Stimulated activated CD4-positive, alpha-beta T cell treated with anti-CD3 and anti-CD28 coated beads, TNF-alpha, amount 100 ng/mL, for 48 hours (primary cell): ENCODE results near the gene CD63.

Source experiments
- DNase-seq, 3 donors: peaks; one replicate each; pipeline ENCODE4 v3.0.0-alpha.2; 2020; ENCODE audit warnings: low read depth in 3 of 3

Gene CD63

DNA sequence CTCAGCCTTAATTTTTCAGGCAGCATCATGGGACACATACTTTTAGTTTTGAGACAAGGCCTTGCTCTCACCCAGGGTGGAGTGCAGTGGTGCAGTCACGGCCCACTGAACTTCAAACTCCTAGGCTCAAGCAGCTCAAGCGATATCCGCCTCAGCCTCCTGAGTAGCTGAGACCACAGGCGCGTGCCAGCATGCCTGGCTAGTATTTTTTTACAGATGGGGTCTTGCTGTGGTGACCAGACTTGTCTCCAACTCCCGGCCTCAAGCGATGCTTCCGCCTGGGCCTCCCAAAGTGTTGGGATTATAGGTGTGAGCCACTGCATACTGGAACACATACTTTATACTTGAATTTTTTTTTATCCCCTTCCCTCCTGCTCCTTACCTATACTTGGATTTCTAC lies 5.9 kb downstream of the CD63 start:
- DNase-seq, result no peak

DNA sequence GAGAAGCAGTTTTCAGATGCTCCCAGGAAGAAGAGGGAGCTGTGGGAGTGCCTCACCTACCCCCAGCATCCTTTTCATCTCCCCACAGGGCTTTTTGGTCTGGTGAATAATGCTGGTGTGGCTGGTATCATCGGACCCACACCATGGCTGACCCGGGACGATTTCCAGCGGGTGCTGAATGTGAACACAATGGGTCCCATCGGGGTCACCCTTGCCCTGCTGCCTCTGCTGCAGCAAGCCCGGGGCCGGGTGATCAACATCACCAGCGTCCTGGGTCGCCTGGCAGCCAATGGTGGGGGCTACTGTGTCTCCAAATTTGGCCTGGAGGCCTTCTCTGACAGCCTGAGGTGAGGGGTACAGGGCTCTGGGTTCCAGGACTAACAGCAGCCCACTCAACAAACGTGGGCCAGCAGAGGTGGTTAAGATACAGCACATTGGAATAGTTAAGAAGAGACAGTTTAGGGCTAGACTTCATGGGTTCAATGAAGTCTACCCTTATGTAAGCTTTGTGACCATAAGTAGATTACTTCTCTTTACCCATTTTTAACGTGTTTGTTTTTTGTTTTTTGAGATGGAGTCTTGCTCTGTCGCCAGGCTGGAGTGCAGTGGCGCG lies 7.1 kb downstream of the CD63 start:
- no peak for DNase-seq

DNA sequence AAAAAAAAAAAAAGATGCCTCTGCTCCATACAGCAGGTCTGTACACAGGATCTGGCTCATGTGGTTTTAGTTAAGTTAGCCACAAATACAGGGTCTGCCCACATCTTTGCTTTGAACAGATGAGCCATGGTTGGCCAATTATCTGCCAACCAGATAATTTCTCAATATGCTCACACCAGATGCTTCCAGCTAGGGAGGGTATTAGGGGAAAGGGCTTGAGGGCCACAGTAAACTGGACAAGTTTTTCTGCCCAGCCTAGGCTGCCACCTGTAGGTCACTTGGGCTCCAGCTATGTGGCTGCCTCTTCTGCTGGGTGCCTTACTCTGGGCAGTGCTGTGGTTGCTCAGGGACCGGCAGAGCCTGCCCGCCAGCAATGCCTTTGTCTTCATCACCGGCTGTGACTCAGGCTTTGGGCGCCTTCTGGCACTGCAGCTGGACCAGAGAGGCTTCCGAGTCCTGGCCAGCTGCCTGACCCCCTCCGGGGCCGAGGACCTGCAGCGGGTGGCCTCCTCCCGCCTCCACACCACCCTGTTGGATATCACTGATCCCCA lies 7.8 kb downstream of the CD63 start:
- no peak for DNase-seq

DNA sequence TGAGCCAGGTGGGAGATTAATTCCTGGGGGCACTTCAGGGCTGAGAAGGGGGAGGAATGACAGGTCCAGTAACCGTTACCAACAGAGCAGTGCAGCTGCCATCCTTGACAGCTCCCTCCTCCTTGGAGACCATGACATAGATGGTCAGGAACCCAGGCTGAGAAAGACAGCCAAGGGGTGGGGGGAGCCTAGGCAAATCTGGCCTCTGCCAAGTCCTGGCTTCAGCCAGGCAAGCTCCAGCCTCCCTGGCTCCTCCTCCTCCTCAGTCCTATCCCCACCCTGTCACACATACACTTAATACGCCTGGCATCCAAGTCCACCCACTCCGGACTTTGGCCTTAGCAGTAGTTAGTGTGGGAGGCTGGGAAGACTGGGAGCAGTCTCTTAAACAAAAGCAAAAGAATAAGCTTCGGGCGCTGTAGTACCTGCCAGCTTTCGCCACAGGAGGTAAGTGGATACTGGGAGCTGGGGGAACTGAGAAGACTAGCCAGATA lies 8.7 kb downstream of the CD63 start, which contains the start of gene RDH5:
Gene RDH5 (plus strand): TSS at position 323 of the 494 bp plus-strand sequence. CDS start 792 bp downstream, outside the sequence.
- no peak for DNase-seq

DNA sequence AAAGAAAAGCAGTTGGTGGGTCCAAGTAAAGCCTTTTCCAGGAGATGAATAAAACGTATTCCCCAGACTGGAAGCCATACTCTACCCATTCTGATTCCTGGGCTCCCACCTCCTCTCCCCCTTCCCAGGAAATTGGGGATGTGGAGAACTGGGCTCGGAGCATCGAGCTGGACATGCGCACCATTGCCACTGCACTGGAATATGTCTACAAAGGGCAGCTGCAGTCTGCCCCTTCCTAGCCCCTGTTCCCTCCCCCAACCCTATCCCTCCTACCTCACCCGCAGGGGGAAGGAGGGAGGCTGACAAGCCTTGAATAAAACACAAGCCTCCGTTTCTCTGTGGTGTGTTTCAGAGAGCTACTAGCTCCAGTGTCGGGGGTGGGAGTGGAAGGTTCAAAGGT lies 9.4 kb downstream of the CD63 start:
- DNase-seq, result no peak

DNA sequence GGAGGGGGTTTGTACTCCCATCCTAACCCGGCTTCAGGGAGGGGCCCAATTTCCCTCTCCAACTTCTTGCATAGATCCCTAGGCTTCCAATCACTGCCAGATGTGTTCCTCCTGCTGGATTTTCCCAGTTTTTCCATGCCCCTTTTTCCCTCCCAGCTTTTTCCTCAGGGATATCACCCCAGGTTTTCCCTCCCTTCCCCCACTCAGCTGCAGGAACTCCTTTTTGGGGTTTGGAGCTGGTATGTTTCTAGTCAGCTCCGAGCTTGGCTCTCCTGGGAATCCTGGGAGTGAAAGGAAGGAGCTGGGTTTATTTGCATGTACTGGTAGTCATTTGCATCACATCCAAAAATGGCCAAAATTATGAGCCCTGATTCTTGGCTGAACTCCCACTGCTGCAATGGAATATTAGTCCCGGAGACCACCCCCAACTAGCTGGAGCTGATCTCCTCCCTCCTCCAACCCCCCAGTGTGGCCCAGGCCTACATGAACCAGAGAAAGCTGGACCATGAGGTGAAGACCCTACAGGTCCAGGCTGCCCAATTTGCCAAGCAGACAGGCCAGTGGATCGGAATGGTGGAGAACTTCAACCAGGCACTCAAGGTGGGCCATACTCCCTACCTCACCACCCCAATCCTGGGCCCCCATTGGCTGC lies 10.1 kb downstream of the CD63 start:
- DNase-seq, result no peak

DNA sequence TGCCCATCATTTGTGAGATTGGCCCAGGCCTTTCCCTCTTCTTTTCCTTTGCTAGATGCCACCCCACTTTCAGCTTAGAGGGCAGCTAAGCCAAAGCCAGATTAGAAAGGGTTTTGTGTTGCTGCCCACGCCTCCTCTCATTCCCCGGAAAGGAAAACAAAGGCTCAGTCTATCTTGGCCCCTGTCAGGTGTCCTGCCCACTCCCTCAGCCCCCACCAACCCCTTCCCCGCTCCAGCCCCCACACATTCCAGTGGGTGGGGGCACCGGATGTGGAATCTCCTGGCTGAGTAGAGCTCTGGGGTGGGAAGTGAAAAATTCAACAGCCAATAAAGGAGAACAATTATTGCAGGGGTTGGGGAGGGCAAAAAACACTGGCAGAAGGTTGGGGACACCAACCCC lies 10.8 kb downstream of the CD63 start:
- no peak for DNase-seq

DNA sequence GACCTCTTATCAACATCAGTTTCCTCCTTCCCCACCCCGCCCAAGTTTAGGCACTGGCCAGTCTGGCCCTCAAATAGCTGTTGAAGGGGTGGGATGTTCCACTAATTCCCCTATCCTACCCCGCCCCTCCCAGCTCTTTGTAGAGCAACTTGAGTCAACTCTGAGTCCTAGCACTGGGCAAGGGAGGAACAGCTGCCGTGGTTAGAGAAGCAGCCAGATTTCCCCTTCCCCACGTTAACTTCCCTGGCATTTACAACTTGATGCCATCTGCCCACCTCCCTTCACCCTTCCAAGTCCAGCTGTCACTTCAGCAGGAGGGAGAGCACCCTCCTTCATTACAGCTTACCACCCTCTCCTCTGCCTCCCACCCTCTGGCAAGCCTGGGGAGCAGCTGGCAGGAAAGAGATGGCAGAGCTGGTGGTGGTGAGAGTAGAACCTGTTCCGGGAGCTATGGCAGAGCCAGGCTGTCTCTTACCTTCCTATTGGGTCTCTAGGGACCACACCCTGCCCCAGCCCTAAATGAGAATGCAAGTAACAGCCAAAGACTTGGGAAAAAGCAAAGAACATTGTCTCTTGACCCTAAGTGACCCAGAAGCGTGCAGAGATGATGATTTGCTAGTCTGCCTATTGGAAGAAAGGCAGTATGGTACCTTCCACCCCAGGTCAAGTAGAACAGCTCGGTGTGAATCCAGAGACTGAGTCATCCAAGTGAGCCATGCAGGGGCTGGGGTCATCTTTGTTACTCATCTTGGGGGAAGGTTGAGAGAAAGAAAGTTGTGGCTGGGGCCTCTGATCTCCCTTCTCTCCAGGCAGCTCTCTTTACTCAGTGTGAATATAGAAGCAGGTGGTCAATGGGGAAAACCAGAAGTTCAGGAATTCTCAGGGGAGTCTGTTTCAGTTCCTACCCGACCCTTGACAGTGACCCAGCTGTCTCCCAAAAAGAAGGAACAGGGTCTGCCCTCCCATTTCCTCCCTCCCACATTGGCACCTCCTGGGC lies 11.5 kb downstream of the CD63 start:
- peak in 1 of 3 donors; percentile 33 for DNase-seq

DNA sequence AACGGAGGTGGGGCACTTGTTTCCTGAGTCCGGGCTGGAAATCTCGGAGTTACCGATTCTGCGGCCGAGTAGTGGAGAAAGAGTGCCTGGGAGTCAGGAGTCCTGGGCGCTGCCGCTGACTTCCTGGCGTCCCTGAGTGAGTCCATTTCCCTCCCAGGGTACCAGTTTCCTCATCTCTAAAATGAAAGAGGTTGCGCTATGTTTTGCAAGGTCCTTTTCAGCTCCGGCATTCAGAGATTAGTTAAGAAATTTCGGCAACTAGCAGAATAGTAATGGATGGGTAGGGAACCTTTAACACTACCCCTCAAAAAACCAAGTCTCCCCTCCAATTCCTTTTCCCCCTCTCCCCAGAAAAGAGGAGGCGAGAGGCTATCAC lies 12.2 kb downstream of the CD63 start:
- DNase-seq, result no peak

DNA sequence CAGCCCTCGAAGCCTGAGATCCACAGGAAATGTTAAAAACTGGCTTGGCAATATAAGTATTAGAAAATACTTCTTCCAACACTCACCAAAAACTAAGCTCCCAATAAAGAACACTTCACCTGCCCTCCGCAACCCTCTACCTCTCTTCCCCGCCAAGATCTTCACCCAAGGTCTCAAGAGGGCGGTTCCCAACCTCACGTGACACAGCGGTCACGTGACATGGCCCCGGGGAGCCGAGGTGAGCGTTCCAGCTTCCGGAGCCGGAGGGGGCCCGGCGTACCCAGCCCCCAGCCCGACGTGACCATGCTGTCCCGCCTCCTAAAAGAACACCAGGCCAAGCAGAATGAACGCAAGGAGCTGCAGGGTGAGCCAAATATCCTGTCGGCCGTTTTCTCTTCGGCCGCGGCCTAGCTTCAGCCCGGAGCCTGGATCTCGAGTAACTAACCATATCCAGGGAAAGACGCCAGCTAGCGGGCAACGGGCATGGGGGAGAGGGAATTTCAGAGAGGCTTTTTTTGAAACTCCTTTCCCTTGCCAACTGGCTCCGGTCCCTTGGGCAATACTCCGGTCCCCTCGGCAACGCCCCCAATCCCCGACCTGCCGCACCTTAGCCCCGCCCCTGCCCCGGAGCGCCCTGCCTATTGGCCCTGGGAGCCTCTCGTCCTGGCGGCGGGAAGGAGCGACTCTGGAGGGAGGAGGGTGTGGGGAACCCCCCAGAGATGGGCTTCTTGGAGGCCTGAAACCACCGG lies 12.8 kb downstream of the CD63 start, which contains the start of gene BLOC1S1:
Gene BLOC1S1 (plus strand): TSS at position 214 of the 749 bp plus-strand sequence. CDS start 6 bp downstream, at position 220.
- DNase-seq, result peak; percentile 90 to 96 (median 91)

DNA sequence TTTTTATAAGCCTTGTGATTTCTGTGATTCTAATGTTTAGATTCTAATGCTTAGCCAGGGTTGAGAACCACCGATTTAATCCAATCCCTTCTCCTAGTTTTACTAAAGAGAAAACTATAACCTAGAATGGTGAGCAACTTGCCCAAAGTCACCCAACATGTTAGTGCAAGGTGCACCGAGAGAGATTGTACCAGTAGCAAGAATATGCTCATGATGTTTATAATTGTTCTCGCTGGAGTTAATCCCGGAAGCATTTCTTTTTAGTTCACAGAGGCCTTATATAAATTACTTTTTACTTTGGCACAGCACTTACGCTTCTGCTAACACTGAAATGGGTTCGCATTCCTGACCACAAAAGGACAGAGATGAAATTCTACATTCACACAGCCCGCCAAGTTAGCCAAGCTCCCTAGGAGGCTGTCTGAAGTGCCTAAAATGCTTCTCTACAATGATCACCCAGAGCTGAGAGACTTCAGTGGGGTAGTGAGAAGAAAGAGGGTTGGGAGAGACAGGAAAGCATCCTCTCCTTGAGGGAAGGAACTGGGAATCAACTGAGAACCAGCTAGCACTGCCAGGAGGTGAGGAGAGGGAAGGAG lies 13.5 kb downstream of the CD63 start:
- no peak for DNase-seq

DNA sequence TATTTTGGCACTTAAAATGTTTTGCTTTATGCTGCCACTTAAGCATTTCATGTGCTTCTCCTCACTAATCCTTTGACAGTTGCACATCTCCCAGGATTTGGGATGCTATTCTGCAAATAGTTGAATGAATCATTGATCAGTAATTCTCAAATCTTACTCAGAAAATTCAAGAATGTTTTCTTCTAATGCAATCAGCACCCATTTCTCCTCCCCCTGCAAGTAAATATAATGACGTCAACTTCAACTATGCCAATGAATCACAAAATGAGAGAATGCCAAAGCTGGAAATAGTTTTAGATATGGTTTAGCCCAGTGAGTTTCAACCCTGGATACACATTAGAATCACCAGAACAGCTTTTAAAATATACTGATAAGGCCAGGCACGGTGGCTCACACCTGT lies 15.1 kb downstream of the CD63 start:
- no peak for DNase-seq

DNA sequence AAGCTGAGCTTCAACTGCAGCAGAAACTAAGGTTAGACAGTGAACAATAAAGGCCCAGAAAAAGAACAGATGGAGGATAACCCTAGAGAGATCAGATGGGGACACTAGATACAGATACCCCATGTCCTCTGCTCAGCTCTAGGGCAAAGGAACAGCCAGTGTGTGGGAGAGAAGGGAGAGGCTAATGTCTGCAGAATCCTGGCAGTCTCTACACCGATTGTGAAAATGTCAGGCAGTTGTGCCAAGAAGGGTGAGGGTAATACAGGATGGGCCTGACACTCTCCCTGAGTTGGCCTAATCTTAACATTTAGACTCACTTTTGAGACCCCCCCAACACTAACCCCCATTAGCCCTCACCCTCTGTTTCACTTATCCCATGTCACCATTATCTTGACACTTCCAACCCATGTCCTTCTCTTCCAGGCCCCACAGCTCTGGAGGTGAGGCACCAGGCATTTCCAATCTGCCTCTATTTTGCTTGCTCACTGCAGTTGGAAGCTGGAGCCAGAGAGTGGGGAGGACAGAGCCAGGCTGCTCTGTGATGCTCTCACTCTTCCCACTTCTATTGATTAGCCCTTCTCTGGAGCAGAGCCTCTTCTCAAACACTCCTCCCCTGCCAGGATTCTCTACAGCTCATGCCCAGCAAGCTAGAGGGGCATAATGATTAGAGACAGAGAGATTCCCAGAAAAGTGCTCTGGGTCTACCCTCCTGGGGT lies 16.0 kb downstream of the CD63 start:
- no peak for DNase-seq

DNA sequence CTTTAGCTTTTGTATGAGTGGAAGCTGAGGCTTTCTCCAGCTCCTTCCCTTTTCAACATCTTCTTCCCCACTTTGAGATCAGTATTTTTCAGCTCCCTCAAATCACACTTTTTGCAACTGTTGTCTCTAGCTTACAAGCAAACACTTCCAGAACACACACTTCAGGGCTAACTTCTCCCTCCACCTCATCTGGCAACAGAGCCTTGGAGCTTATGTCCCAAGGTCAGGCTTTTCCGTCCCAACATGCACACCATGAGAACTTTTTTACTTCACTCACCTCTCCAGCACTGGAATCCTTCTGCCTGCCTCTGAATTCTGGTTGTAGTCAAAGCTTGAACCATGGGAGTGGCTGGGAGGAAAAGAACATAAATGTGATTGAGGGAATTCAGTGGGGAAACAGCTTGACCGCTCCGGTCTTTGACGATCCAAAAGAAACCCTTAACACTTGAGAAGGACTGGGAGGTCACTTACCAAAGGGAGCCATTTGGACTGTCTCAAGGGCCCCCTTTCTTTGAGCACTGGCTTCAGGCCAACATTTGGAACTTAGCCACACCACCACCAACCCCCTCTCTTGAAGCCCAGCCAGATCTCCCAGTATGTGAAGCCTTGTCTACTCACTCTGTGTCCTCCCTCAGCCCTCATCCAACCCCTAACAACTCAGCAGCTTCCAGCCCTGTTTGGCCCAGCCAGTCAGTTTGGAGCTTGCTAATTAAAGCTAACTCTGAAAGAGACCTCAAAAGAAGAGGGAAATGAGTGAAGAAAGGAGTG lies 16.8 kb downstream of the CD63 start:
- no peak for DNase-seq

DNA sequence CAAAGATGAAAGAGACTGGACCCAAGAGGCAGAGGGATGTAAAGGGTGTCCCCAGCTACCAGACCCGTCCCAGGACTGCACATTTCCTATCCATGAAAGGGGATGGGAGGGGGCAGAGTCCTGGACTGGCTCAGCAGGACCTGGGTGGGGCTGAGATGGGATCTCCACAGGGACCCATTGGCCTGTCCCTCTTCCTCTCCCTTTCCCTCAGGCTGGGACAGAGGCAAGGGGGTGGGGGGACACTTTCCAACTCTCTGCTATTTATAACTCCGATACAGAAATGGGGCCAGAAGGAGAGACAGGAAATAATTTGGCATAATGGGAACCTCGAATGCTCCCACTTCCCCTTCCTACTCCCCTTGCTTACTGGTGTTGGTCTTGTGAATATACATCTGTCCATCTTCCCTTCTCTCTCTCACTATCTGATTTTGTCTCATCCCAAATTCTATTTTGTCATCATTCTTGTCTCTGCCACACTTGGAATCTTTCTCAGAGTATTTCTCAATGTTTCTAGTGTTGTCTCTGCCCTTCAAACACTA lies 20.0 kb downstream of the CD63 start:
- no peak for DNase-seq

DNA sequence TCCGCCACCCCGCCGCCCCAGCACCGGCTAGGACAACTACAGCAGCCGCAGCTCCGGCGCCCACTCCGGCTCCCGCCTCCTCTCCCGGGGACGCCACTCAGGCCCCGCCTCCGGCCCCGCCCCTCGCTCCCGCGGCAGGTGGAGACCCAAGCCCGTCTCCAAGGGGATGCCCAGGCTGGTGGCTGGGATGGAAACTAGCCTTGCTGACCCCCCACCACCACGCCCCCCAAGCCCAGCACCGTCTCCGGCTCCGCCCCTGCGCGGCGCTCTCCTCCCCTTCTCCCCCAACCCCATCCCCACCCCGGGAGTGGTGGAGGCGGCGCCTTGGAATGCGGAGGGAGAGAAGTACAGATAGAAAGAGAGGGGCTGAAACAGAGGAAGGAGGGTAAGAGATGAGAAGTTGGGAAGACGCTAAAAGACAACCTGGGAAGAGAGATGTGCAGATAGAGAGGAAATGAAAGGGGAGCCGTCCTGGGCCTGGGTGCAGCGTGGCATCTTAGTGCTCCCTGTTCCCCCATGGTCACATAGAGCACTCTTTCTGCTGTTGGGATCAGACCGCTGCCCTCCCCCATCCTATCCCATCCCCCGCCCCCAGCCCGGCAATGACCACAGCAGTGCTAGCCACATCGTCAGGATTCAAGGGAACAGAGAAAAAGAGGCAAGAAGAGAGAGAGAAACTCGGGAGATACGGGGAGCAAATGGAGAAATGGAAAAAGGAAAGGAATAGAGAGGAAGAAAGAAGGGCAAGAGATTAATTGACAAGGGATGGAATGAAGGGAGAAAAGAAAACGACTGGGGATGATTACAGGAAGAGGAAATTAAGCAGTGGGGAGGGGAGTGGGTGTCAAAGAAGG lies 20.7 kb downstream of the CD63 start, which contains the start of gene ITGA7:
Gene ITGA7 (minus strand): TSS at position 64 of the 854 bp plus-strand sequence. CDS start 222 bp downstream, outside the sequence.
- peak in 2 of 3 donors; percentile 32 to 50 for DNase-seq

DNA sequence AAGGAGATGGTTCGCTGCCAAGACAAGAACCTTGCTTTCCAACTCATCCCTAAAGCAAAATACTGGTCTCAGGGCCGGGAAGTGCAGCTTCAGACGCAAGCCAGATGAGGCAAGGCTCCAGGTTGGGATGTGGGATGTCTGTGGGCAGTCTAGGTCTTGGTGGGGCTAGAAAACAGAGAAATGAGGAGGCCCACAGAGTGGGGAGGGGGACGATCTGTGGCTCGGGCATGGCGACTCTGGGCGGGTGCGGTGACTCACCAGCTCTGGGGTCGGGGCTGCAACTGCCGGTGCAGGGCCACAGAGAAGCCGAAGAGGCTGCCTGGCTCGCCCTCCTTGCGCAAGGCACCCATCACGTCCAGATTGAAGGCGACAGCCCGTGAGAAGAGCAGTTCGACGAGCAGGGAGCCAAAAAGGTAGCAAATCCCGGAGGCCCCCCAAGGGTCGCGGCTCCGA lies 21.6 kb downstream of the CD63 start:
- no peak for DNase-seq
